GM12891 (cell line): Measurements from ENCODE around the gene DENND1A.

Source experiments
- POLR2A ChIP-seq: IDR thresholded peaks from 2 replicates; pipeline ENCODE4 v1.6.1; 2011; ENCODE audit warnings: low read depth, low read length, control low read depth
- POLR2AphosphoS5 ChIP-seq: IDR thresholded peaks from 2 replicates; pipeline ENCODE4 v1.6.1; 2011; ENCODE audit warnings: low read depth, low read length, control low read depth
- POU2F2 ChIP-seq: IDR thresholded peaks from 2 replicates; pipeline ENCODE4 v1.6.1; 2011; ENCODE audit warnings: low read depth, mild to moderate bottlenecking, control low read depth, low read length, moderate library complexity

DNA sequence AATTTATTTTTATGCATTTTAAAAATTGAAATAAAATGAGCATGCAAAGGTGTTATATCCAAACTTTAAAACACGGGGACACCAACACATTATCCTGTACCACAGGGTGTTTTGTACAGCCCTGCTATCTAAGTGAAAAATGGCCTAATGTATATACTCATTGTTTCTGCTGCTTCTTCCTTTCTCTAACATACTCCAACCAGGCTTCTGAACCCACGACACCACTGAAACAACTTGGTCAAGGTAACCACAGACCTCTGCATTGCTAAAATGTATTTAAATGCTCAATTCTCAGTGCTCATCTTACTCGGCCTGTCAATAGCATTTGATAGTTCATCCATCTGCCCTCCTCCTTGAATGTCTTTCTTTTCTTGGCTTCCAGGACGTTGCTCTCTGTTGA lies 48.3 kb downstream of the DENND1A start:
- TF ChIP-seq POLR2A (no peak), POU2F2 (no peak), POLR2AphosphoS5 (no peak)
